GM19099 (cell line): ENCODE measurements around the gene MSGN1.

Experiments
- POLR2A ChIP-seq: IDR thresholded peaks from 3 replicates; pipeline ENCODE4 v1.6.1; 2011; ENCODE audit warnings: low read depth; ENCODE audit not compliant: insufficient read length; ENCODE audit errors: extremely low read depth

Gene MSGN1

GRCh38 chr2:17799301-17800120 lies 16.7 kb upstream of the MSGN1 start:
- TF ChIP-seq POLR2A, result no peak

GRCh38 chr2:17800219-17800618 lies 16.0 kb upstream of the MSGN1 start:
- no peak for TF ChIP-seq POLR2A

- no peak for TF ChIP-seq POLR2A
These were observed 15.4 kb upstream of the MSGN1 start for GRCh38 chr2:17800693-17801458.

DNA sequence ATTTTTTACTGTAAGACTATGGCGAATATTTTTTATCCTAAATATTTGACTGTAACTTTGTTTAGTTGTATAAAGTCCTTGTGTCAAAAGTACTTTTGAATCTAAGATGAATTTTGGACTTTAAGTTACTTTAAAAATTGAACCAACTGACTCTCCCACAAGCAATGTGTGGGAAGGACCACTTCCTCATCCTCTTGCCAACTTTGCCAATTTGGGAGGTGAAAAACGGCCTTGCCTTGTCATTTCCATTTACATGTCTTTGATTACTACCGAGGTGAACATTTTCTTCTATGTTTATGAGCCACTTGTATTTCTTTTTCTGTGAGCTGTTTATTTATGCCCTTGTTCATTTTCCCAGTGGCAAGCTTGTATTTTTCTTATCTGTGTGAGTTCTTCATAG lies 12.8 kb upstream of the MSGN1 start:
- TF ChIP-seq POLR2A, result no peak

DNA sequence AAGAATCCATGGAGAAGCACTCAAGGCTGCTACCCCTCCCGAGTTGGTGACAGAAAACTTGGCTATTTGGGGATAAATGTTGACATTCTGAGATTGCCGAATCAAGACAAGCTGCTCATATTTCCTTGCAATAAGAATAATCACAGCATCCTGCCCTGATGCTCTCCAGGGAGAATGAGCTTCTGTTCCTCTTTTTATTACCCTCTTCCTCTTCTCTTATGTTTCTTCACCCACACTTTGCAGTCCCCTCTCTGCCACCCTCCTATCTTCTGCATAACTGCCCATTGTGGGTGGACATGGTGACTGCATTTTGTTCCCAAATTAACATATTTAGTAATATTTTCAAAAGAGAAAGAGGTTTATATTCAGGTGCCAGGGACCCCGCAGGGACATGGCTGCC lies 11.9 kb upstream of the MSGN1 start:
- TF ChIP-seq POLR2A, result no peak

GRCh38 chr2:17805166-17805565 lies 11.1 kb upstream of the MSGN1 start:
- TF ChIP-seq POLR2A, result no peak

DNA sequence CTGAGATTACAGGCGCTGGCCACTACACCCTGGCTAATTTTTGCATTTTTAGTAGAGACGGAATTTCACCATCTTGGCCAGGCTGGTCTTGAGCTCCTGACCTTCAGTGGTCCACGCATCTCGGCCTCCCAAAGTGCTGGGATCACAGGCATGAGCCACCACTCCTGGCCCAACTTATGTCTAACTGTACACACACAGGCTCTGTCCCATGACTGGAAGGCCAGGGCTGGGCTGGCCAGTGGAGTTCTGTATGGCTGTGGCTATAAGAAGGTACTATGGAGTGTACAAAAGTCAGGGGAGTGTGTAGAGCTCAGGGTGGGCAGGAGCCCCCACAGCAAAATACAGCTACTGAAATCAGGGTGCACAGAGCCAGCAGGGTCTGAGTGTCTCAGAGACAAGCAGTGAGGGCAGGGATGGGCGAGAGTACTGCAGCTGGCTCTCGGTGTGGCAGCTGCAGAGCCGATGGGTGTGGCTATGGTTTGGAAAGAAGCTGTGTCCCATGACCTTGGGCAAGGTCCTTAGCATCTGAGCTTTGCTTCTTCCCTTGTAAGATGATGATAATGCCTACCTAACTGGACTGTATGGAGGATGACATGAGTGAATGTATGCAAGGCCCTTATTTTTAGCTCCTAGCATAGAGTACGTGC lies 10.4 kb upstream of the MSGN1 start:
- TF ChIP-seq POLR2A, result no peak

DNA sequence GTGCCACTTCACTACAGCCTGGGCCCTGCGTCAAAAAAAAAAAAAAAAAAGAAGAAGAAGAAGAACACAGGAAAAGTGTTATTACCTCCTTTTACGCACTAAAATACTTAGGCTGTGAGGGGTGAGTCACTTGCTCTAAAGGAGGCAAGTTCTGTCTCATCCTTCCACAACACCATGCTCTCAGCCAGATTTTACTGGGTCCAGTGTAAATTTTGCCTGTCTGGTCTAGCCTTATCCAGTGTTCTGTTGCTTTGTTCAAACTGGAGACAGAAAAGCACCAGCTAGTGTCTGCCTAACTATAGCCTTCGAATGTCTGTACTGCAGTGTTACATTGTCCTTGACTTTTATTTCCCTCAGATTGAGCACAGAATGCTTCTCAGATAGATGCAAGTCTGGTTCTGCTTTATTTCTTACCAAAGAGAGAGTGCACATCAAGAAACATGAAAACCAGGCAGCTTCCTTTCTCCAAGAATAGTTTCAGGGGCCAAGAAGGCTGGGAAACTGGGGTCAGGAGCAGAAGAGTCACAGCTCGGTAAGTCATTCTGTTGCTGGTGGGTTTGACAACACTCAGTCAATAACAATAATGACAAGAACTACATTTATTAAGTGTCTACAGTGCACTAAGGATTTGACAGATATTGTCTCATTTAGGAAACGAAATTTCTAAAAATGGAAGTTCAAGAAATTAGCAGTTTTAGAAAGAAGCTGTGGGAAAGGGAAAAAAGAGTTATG lies 3.1 kb upstream of the MSGN1 start:
- no peak for TF ChIP-seq POLR2A

DNA sequence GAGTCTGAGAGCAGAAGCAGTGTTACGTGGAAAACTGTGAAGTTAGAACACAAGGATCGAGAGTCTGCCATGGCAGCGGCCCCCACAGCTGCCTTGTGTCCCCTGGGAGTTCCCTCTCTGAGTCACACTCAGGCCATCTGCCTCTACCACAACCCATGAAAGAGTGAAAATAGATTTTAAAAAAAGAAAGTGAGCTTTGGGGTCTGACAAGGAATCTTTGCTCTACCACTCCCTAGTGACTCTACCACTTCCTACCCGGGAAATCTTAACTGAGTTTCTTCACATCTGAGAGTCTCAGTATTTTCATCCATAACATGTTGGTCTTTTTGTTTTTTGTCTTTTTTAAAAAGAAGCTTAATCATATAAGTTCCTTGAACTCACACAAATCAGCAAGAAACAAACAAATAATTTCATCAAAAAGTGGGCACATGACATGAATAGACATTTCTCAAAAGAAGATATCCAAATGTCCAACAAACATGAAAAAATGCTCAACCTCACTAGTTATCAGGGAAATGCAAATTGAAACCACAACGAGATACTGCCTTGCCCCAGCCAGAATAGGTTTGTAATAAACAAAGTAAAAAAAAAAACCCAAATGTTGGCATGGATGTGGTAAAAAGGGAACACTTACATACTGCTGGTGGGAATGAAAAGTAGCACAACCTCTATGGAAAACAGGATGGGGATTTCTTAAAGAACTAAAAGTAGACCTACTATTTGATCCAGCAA lies 2.4 kb upstream of the MSGN1 start:
- no peak for TF ChIP-seq POLR2A

- no peak for TF ChIP-seq POLR2A
These were observed 1.7 kb upstream of the MSGN1 start for GRCh38 chr2:17814601-17815000.

- no peak for TF ChIP-seq POLR2A
These were observed 634 bp upstream of the MSGN1 start for GRCh38 chr2:17815468-17816184.

DNA sequence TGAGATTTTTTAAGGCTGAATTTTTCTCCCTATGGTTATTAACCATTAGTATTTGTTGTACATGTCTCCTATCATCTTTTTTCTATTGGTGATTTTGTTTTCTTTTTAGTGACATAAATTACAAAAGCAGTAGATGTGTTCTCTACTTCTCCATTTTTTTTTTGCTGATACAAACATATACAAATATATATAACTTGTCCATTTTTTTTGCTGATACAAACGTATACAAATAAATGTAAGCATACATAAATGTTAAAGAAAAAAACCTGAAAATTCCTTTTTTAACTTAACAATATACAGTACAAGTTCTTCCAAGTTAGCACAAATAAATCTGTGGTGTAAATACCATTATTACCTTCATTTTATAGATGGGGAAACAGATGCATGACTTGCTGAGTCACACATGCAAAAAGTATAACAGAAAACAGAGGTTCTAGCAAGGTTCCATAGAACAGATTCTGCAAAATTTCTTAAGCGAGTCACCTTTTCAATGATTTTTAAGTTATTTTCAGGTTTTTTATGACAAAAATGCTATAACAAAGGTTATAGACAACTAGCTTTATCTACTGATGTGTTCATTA lies 2.1 kb downstream of the MSGN1 start:
- TF ChIP-seq POLR2A, result no peak

GRCh38 chr2:17821080-17821479 lies 4.8 kb downstream of the MSGN1 start:
- no peak for TF ChIP-seq POLR2A
